GM19193 (cell line): Measurements from ENCODE around the gene SPRYD3.

Experiments used
- POLR2A ChIP-seq: IDR thresholded peaks from 4 replicates; pipeline ENCODE4 v1.6.1; 2011; ENCODE audit not compliant: insufficient read depth, insufficient read length; ENCODE audit errors: extremely low read depth

Gene SPRYD3, protein sequence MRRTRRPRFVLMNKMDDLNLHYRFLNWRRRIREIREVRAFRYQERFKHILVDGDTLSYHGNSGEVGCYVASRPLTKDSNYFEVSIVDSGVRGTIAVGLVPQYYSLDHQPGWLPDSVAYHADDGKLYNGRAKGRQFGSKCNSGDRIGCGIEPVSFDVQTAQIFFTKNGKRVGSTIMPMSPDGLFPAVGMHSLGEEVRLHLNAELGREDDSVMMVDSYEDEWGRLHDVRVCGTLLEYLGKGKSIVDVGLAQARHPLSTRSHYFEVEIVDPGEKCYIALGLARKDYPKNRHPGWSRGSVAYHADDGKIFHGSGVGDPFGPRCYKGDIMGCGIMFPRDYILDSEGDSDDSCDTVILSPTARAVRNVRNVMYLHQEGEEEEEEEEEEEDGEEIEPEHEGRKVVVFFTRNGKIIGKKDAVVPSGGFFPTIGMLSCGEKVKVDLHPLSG

DNA sequence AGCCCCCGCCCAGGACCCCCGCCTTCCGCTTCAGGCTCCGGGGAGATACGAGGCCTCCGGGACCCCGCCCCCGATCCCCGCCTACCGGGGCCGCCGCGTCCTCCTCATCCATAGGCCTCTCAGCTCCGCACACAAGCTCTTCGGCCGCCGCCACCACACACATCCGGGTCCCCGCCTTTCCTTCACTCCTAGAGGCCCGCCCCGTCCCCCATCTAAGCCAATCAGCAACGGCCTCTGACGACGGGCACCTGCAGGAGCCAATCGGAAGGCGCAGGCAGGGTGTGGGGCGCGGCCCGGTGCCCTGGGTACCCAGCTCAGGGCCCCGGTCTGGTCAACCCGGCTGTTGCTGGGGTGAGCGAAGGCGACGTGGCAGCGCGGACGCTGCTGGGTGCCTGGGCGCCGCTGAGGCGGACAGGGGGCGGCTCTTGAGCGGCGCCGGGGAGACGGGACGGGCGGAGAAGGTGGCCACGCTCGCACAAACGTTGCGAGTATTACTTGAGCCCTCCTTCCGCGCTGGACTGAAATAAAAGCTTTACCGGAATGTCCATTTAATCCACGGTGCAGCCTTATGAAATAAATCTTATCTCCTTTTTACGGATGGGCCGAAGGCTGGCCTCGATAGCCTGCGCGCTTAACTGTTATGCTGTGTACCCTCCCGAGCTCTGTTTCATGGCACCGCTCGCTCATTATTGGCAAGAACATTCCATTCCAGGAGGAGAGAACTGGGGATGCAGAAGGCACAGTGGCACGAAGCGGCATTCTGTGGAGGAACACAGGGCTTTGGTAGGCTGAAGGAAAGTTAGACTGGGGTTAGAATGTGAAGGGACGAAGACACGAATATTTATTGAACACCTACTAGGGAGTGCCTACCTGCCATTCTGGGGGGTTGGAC is at the start of gene SPRYD3:
Gene SPRYD3 (minus strand): TSS at position 165 of the 892 bp plus-strand sequence. CDS start 57 bp downstream, at position 108.
- peak; percentile 97 for TF ChIP-seq POLR2A

DNA sequence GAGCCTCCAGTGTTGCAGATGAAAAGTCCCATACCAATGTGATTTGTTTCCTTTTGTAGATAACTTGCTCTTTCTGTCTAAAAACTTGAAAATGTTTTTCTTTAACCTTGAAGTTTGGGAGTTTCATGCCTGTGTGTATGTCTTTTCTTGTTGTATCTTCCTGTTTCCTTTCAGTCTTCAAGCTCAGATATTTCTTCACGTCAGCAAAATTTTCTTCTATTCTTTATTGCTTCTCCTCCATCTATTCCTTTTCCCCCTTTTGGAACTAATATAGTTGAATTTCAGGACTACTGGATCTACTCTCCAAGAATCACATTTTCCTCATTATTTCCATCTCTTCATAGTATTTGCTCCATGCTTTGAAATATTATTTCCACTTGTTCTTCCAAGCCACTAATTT is 48.0 kb upstream of the SPRYD3 start:
- TF ChIP-seq POLR2A = no peak

- TF ChIP-seq POLR2A = no peak
Observed at GRCh38 chr12:53124352-53124723, 45.1 kb upstream of the SPRYD3 start.

DNA sequence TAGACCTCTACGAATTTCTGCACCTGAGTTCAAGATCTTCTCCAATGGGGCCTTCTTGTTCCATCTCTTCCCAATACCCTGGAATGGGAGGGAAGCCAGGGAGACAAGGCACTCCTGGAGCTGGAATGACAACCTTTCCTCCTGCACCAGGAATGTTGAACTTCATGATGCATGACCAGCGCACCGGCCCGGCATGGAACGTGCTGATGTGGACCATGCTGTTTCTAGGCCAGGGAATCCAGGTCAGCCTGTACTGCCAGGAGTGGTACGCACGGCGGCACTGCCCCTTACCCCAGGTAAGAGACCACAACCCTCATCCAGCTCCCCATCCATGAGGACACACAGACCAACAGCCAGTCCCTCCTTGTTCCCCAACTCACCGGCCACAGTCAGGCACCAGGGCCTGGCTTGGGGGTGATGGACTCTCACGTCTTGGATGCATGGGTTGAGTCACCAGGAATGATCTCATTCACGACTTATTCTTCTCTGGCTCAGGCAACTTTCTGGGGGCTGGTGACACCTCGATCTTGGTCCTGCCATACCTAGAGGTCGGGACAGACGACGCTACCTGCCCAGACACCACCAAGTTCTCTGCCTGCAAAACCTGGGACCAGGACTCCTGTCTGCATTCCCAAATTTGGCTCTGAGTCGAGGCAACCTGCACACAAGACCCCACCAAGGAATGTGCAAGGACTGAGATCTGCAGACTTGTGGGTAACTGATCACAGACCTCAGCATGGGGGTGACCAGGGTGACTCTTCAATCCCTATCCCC is 44.6 kb upstream of the SPRYD3 start:
- no peak for TF ChIP-seq POLR2A

GRCh38 chr12:53122961-53123468 is 43.8 kb upstream of the SPRYD3 start:
- TF ChIP-seq POLR2A = no peak

DNA sequence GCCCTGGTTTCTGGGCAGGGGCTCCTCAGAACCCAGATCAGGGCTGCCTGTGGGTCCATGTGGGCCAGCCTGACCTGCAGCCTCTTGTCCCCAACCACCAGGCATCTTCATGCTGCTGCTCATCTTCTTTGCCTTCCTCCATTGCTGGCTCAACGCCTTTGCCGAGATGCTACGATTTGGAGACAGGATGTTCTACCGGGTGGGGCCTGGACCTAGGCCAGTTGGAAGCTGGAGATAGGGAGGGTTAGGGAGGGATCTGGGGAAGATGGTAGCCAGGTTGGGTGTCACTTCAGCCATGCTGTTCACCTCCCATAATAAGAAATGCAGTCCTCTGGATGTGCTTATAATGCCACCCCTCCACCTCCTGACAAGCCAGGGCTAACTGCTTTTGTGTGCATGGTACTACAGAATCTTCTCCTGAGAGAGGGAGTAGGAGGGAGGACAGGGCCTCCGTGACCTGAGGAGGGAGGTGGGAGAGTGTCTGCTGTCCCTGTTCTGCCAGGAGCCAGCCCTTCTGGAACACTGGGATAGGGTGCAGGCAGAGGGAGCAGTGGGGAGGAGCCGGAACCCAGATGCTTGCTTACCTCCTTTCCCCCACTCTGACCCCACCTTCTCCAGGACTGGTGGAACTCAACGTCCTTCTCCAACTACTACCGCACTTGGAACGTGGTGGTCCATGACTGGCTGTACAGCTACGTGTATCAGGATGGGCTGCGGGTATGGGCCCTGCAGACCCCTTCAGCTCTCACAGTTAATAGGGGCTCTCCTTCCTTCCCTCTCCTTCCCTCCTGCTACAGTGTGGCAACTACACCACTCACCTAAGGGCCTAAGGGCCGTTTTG is 41.7 kb upstream of the SPRYD3 start:
- TF ChIP-seq POLR2A = no peak

GRCh38 chr12:53118751-53119300 is 39.6 kb upstream of the SPRYD3 start:
- TF ChIP-seq POLR2A = no peak

GRCh38 chr12:53115891-53116648 is 36.9 kb upstream of the SPRYD3 start:
- TF ChIP-seq POLR2A = no peak

DNA sequence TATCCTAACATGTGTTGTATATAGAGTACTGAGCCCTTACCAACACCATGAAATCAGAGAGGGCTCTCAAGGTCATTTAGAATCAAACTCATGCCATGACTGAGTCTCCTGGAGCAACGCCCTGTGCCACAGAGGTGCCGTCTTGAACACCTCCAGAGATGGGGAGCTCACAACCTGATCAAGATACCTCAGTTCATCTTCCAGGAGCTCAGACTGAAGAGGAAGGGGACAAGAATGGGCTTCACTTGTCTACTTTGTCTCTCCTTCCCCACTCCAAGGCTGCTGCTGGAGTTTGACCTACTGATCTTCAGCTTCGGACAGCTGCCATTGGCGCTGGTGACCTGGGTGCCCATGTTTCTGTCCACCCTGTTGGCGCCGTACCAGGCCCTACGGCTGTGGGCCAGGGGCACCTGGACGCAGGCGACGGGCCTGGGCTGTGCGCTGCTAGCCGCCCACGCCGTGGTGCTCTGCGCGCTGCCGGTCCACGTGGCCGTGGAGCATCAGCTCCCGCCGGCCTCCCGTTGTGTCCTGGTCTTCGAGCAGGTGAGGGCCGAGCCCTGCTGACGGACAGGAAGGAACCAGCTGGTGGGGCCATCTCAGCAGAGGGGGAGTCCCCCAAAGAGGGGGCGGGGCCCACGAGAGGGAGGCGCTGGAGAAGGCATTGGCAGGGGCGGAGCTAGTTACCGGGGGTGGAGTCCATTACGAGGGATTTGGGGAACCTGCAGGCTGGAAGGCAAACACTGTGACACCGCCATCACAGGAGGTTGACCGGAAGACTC is 36.1 kb upstream of the SPRYD3 start:
- TF ChIP-seq POLR2A = no peak

- TF ChIP-seq POLR2A = no peak
Observed at GRCh38 chr12:53113951-53114350, 34.8 kb upstream of the SPRYD3 start.

DNA sequence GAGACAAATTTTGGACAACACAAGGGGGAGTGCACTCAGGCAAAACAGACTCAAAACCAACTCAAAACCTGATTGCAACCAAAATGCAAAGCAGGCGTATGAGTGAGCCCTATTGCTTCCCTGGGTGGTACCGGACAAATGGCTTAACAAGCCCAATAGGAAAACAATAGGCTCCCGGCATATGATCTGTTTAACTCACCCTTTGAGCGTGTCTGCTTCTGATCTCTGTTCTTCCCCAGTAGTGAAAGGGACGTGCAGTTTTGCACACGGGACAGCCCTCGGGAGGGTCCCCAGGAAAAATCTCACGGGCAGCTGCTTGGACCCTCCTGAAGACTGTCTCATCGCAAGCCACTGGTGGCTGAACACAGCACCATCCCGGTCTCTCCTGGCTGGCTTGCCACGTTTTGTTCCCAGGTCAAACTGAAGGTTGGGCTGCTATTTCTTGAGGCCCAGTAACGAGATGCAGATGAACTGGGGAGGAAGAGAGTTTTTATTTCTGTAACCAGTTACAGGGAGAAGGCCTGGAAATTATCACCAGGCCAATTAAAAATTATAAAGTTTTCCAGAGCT is 34.0 kb upstream of the SPRYD3 start:
- no peak for TF ChIP-seq POLR2A

DNA sequence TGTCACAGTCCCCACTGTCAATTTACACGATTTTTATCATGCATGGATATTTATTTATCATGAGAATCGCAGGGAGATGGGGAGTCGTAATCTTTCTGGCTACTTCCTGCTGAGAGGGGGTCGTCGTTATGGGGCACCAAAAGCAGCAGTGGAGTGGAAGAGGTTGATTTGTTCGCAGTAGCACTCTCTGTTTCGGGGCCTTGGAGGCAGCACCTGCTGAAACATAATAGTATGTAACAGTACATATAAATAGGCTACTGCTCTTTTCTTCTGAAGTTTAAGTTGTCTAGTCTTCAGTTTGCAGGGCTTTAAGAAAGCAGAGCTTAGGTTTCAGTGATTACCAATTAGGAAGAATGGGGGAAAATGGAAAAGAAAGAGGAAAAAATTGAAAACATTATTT is 27.9 kb upstream of the SPRYD3 start:
- TF ChIP-seq POLR2A = no peak

GRCh38 chr12:53105712-53106439 is 26.7 kb upstream of the SPRYD3 start:
- TF ChIP-seq POLR2A = no peak
